22Rv1 (cell line): ENCODE data around the gene F13A1.

Source experiments
- CTCF ChIP-seq: fragments of 450-650 bp; IDR thresholded peaks from 2 replicates; pipeline ENCODE4 v1.5.1; 2017; ENCODE audit warnings: mild to moderate bottlenecking
- ZFX ChIP-seq: fragments of 450-650 bp; IDR thresholded peaks from 2 replicates; pipeline ENCODE4 v1.6.1; 2017; ENCODE audit warnings: antibody characterized with exemption, borderline replicate concordance

GRCh38 chr6:6193221-6193745 lies 127.2 kb downstream of the F13A1 start:
- no peak for TF ChIP-seq CTCF
- TF ChIP-seq ZFX = no peak
